Cardiac muscle cell (in vitro differentiated cells and primary cell): ENCODE data around the gene PTPRK. TPM values are rescaled to one million over a fixed set of nuclear protein-coding genes. Genes with fewer than 3 reads are reported as not detected.

Experiments used
- DNase-seq, 2 donors: peaks; one replicate each; pipeline versions ENCODE4 v3.0.0 to v3.0.0-alpha.2; 2010 to 2017; ENCODE audit warnings: low read depth in 1 of 2, low spot score in 1 of 2
- H3K27ac ChIP-seq: fragments of 200-600 bp; sonication (generic); 2 replicates; pipeline ENCODE4 v1.5.1; 2016
- H3K27me3 ChIP-seq: fragments of 200-600 bp; sonication (generic); 2 replicates; pipeline ENCODE4 v1.6.0; 2016; ENCODE audit warnings: control low read depth
- H3K36me3 ChIP-seq: fragments of 200-600 bp; sonication (generic); 2 replicates; pipeline ENCODE4 v1.5.1; 2016; ENCODE audit warnings: control low read depth
- H3K4me1 ChIP-seq: fragments of 200-600 bp; sonication (generic); 2 replicates; pipeline ENCODE4 v1.8.1; 2017; ENCODE audit warnings: low read depth, mild to moderate bottlenecking, mixed run types
- H3K4me3 ChIP-seq: fragments of 200-600 bp; sonication (generic); 2 replicates; pipeline ENCODE4 v1.5.1; 2016; ENCODE audit warnings: mild to moderate bottlenecking
- H3K9me3 ChIP-seq: fragments of 200-600 bp; sonication (generic); 2 replicates; pipeline ENCODE4 v1.5.1; 2017; ENCODE audit warnings: low read depth, mild to moderate bottlenecking, control low read depth
- polyA plus RNA-seq: library from polyadenylated mRNA; unstranded; fragments of >200 nt; fragmentation: Nextera tagmentation; extraction: Ambion mirVana; gene quantifications from 2 replicates; pipeline ENCODE4 v1.2.1, GENCODE V29; 2016
- total RNA-seq: library from RNA; depleted of rRNA; stranded (reverse); fragments of >200 nt; gene quantifications from 2 replicates; pipeline ENCODE4 v1.2.3, GENCODE V29; 2016
- TF ChIP-seq, protein P1 (sequence below): IDR thresholded peaks from 2 replicates; pipeline ENCODE4 v1.5.1; 2012; ENCODE audit warnings: low read depth, mild to moderate bottlenecking, low read length

Gene PTPRK
- total and polyA plus RNA-seq, 2 experiments from 2014 or later: 48.3 to 73.1 TPM

DNA sequence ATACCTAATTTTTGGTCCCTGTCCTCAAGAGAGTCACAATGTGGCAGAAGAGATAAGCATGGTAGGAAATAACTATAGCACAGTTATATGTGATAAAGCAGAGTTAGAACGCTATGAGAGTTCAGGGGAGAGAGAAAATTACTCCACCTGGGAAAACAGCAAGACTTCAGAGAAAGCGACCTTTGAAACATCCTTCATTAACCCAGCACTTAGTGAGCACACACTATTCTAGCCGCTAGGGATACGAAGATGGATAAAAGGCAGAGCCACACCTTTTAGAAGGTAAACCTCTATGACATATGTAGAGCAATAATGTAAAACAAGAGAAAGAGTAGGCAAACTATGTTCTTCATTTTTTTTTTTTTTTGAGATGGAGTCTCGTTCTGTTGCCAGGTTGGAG lies 264.3 kb downstream of the PTPRK start:
- no peak for DNase-seq
- Histone ChIP-seq H3K27ac (no peak overlapping the region), H3K4me1 (peaks cover 17% of the 10 kb centered on the region), H3K36me3 (no peaks in the 10 kb centered on the region), H3K4me3 (no peak overlapping the region), H3K9me3 (no peaks in the 10 kb centered on the region), H3K27me3 (no peaks in the 10 kb centered on the region)
- TF ChIP-seq, protein P1, sequence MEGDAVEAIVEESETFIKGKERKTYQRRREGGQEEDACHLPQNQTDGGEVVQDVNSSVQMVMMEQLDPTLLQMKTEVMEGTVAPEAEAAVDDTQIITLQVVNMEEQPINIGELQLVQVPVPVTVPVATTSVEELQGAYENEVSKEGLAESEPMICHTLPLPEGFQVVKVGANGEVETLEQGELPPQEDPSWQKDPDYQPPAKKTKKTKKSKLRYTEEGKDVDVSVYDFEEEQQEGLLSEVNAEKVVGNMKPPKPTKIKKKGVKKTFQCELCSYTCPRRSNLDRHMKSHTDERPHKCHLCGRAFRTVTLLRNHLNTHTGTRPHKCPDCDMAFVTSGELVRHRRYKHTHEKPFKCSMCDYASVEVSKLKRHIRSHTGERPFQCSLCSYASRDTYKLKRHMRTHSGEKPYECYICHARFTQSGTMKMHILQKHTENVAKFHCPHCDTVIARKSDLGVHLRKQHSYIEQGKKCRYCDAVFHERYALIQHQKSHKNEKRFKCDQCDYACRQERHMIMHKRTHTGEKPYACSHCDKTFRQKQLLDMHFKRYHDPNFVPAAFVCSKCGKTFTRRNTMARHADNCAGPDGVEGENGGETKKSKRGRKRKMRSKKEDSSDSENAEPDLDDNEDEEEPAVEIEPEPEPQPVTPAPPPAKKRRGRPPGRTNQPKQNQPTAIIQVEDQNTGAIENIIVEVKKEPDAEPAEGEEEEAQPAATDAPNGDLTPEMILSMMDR: no peak

DNA sequence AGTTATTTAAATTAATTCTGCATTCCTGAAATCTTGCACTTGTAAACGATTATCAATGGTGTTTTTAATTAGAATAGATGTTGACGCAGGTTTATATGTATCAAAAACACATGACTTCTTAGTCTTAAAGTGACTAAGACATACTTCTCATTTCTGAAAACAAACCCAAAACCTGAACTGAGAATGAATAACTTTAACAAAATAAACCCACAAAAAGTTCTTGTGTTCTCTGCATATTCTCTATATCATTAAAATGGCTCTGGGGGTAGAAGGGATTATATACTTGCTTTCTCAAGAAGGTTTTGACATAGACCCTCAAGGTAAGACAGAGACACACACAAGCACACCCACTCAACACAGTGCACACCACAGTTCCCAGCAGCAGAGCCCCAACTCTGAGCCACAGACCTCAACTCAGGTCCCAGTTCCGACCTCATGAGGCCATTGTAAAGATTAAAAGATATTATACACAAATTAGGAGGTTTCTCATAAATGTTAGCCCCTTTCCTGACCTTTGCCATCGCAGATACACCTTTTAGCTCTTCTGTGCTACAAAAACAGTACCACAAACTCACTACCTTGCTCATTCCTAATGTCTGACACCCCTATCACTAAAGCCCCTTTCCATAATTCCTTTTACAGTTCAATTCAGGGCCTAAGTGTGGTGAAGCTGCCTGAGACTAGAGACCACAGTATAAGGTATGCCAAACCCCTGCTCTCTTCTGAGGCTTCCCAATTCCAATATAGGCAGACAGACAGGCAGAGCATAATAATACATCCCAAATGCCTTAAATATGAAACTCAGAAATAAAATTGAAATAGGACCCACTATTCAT lies 267.8 kb downstream of the PTPRK start:
- TF ChIP-seq, protein P1: no peak
- Histone ChIP-seq H3K36me3 (no peaks in the 10 kb centered on the region), H3K4me1 (peaks cover 21% of the 10 kb centered on the region), H3K4me3 (no peak overlapping the region), H3K27ac (no peak overlapping the region), H3K27me3 (no peaks in the 10 kb centered on the region), H3K9me3 (no peaks in the 10 kb centered on the region)
- DNase-seq: no peak

DNA sequence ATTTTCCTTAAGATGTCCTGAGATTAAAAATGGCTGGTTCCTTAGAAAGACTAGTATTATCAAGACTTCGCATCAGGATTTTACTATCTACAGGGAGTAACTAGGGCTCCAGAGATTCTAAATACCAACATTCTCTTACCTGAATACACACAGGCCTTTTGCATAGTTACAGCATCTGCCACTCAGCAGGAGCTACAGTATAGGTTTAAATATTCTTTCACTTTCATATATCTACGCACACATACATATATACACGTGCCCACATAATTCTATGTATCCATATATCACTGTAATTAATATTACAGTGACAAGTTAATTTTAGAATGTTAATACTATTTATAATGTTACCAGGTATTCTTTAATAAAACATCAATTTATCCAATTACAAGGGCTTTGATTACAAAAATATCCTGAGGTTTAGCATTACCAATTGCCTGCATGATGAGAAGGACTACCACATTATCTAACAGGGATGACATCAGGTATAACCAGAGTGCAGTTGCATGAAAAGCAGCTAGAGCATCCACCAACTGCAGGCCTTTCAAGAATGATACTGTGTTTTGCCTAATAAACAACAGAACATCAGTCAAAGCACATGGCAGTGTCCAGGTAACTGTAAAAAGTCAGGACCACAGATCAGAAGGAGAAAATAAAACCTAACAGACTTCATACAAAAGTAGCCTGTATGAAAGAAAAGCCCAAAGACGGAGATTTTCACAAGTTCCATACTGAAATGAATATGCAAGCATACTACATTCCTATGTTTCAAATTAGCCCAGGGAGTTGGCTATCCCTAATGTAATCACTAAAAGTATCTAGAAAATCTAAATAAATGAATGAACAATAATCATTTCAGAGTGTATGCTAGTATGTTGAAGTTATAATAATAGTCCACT lies 268.7 kb downstream of the PTPRK start:
- H3K4me1 ChIP-seq: peaks cover 30% of the 10 kb centered on the region
- no peaks in the 10 kb centered on the region for H3K9me3 ChIP-seq
- no peaks in the 10 kb centered on the region for H3K36me3 ChIP-seq
- no peaks in the 10 kb centered on the region for H3K27me3 ChIP-seq
- no peak overlapping the region for H3K27ac ChIP-seq
- DNase-seq: no peak
- no peak overlapping the region for H3K4me3 ChIP-seq
- TF ChIP-seq, protein P1: no peak

DNA sequence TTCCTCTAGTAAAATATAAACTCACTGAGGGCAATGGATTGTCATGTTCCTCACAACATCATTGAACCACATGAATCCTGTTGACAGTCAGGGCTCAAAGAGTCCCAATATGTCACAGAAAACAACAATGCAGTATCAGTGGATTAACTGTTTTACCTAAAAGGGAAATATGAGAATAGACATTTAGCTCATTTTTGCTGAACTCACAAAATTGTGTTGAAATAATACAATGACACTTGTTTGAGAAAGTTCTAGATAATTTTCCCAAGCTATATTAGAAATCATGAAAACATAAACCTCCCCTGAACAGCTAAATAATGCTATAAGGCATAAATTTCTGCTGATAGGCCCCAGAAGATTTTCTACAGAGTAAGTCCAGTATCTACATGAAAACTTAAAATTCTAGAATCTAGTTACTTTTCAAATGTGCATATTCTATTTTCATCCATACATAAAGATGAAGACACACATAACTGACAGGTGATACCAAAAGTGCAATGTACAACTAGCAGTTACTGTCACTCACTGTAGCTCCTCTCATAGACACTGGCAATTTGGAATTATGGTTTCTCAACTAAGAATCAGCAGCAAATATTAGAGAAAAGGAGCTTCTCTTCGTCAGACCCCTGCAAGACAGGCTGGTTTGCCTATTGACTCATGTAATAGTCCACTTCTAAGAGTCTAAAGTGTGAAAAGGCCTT lies 269.9 kb downstream of the PTPRK start:
- Histone ChIP-seq H3K4me3 (no peak overlapping the region), H3K4me1 (peaks cover 38% of the 10 kb centered on the region), H3K36me3 (no peaks in the 10 kb centered on the region), H3K9me3 (no peaks in the 10 kb centered on the region), H3K27me3 (no peaks in the 10 kb centered on the region), H3K27ac (no peak overlapping the region)
- no peak for DNase-seq
- TF ChIP-seq, protein P1: no peak

DNA sequence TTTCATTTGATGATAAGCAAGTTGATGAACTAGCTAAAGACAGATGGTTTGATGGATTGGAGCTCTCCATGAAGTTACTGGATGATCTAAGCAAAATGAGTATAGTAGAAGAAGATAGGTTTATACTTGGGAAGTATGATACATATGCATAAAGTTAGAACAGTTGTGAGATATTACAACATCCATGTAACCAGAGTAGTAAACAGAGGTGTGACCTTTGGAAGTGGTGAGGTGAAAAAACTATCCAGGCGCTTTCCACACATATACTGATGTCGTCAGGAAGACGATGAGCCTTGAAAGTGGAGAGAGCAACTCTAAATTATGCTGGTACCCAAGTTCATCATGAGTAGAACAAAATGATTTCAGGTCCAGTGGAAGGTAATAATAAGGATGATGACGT lies 271.0 kb downstream of the PTPRK start:
- no peak for DNase-seq
- Histone ChIP-seq H3K4me1 (peaks cover 42% of the 10 kb centered on the region), H3K27me3 (no peaks in the 10 kb centered on the region), H3K4me3 (no peak overlapping the region), H3K36me3 (no peaks in the 10 kb centered on the region), H3K27ac (no peak overlapping the region), H3K9me3 (no peaks in the 10 kb centered on the region)
- TF ChIP-seq, protein P1: no peak
